Measurements from ENCODE around the gene MPRIP.

- TF ChIP-seq CTCF (IDR thresholded peaks at IDR 0.05) (no peak), POLR2A (IDR thresholded peaks at IDR 0.05) (no peak)
Measured at GRCh38 chr17:17076066-17076465, 33.8 kb downstream of the MPRIP start.

Data from body of pancreas (tissue), 4 donors.